GM21737 (cell line): ENCODE measurements around the gene BCL2.
A peak's percentile ranks its signal among the peaks of the same experiment; 100 is the strongest.

Experiments
- ATAC-seq: cut with Tn5 transposase; IDR thresholded peaks from one replicate; pipeline ENCODE4 v1.9.1; 2021; ENCODE audit warnings: mild to moderate bottlenecking, moderate library complexity; ENCODE audit not compliant: unreplicated experiment

The BCL2 gene

GRCh38 chr18:63329431-63330145 lies 10.0 kb upstream of the BCL2 start:
- ATAC-seq: no peak

- ATAC-seq: no peak
Measured at GRCh38 chr18:63326011-63326410, 6.4 kb upstream of the BCL2 start.

GRCh38 chr18:63325086-63325686 lies 5.6 kb upstream of the BCL2 start:
- ATAC-seq: no peak

DNA sequence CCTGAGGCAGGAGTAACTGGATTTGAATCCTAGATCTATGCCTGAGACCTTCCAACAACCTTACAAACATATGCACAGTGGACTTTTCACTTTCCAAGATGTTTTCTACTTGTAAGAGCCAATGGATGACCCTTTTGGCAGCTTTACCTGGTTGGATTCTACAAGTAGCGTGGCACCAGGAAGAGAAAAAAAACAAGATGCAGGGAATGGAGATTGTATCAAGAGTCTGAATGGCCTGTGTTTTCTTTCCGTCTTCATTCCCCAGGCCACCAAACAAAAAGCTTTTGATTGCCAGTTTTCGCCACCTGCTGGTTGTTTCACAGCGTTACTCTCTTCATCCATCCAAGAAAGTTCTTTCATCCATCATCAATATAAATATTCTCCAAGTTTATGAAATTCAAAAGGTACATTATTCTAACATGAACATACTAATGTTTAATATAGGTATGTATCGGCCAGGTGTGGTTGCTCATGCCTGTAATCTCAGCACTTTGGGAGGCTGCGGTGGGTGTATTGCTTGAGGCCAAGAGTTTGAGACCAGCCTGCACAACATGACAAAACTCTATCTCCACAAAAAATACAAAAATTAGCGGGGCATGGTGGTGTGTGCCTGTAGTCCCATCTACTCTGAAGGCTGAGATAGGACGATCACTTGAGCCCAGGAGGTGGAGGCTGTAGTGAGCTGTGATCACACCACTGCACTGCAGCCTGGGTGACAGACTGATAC lies 3.5 kb upstream of the BCL2 start:
- no peak for ATAC-seq

DNA sequence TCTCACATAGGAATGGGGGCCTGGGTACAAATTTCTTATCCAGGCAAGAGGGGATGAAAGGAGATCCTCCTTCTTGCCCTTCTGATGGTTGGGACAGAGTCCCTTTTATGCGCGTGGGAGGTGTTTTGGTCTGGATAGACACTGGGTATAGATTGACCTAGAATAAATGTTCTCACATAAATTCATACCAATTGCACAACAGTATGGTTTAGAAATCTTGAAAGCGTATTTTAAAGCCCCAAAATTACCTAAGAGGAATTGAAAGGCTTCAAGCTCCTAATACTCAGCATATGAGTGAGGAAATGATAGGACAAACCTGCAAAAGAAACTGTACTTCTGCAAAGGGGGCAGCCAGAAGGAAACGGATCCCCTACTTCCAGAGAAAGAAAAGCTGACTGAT lies 2.6 kb upstream of the BCL2 start:
- no peak for ATAC-seq

GRCh38 chr18:63321291-63321690 lies 1.7 kb upstream of the BCL2 start:
- no peak for ATAC-seq

DNA sequence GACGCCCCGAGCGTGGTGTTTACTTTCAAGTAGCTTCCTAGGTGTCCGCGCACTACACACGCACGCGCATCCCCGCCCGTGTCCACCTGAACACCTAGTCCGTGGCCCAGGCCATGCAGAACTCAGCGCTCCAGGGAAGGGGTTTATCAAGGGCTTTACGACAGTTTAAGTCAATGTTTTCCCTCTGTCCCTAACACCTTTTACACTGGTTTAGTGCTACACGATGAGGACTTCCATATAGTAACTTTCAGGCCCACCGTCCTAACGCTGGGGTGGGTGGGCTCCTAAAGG lies 1.4 kb upstream of the BCL2 start:
- ATAC-seq: no peak

- peak; percentile 50 for ATAC-seq
Measured at GRCh38 chr18:63320123-63320974, 780 bp upstream of the BCL2 start.

DNA sequence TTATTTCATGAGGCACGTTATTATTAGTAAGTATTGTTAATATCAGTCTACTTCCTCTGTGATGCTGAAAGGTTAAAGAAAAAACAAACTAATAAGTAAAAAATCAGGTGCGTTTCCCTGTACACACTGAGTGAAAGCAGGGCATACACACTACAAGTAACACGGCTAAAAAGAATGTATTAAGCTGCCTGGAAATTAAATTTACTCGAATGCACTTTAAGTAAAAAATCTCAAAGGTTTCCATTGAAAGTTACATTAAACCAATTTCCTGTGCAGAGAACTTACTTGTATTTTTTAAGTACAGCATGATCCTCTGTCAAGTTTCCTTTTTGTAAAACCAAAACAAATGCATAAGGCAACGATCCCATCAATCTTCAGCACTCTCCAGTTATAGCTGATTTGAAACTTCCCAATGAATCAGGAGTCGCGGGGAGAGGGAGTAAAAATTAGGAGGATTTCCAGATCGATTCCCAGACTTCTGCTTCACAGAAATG lies 633 bp downstream of the BCL2 start:
- ATAC-seq: no peak

GRCh38 chr18:63317982-63318888 lies 1.3 kb downstream of the BCL2 start:
- peak; percentile 44 for ATAC-seq

DNA sequence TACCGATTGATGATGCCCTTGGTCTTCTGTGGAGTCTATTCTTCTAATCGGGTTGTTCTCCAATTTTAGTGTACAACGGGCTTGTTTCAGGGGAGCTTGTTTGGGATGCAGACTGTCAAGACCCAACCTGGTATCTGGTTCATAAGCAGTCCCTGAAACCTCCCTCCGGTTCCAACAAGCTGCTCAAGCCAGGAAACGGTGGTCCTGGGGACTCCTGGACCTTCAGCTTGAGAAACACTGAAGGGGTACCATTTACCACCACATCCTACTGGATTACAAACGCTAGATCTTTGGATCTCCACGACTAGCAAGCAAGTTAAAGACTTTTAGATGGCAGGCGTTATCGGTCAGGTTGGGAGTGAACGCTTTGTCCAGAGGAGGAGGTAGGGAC lies 2.0 kb downstream of the BCL2 start:
- ATAC-seq: no peak

DNA sequence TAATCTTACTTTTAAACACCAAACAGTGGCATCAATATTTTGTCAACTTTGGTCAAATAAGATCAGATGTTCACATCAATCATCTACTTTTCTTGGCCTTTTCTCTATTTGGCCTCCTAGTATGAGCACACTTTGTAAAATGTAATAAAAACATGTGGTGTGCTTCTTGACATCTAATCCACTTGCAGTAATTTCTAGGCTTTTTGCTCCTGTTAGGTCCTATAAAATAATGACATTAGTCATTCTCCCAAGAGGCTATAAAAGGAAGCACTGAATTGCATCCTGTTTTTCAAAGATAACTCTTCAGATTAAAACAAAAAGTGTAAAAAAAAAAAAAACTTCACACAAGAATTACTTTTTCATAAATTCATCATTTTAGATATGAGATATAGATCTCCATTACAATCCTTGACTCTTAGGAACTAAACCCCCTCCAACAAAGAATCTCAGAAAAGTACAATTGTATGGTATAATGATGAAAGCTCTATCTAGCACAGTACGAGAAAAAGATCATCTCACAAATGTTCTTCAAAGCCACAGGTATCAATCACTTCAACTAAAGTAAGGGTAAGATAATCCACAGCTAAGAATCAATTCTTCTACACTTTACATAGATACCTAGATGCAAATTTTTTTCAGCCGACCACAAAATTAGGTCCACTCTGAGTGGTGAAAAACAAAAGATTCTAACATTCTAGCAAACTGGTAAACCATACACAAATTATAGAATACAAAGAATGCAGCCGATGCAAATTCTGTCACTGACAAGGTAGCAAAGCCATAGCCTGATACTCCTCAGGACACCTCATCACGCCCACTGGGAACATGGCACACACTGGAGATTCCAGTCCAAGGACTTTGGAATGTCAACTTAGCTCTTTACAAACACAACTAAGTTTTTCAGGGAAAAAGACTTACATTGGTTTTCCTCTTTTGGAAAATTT lies 2.7 kb downstream of the BCL2 start:
- ATAC-seq: no peak

DNA sequence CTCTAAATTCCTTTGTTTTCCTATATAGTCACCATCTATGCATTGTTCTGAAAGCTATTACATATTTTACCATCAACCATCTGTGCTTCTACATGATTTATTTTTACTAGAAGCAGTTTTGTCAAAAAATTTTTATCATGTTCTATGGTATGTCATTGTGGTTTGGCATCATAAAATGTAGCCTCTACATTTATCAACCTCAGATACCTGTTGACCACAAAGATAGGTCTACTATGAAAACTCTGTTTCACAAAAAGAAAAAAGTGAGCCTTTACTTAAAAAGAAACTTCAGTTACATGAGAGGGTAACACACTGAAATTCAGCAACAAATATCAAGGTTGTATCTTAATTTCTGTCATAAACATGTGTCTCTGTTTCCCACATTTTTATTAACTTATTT lies 3.7 kb downstream of the BCL2 start:
- no peak for ATAC-seq

GRCh38 chr18:63315131-63315662 lies 4.4 kb downstream of the BCL2 start:
- ATAC-seq: no peak

DNA sequence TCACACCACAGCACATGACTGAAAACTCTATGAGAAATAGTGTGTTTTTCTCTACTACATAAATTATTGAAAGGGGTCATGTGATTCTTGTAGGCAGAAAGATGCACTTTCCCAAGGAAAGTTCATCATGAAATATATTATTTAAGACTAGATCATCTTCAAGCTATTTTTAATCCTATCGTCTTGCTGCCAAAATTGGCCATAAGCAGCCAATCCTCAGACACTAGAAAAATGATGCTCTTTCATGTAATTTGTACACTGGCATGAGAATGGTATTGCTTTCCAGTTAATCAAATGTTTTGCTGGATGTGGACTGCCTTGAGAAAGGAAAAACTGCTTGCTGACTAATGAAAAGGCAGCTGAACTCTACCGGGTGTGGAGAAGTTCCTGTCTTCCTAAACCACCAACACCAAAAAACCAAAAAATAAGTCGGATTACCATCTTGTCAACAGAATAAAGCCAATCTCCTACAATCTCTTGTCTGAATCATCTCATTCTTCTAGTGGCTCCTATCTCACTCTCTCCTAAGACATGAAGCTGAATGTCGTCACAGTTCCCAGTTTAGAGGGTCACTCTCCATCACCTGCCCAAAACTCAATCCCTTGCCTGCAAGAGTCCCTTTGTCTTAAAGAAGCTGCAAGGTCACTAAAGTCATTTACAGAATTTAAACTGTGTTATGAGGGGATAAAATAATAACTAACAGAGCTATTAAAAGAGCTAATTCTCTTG lies 5.3 kb downstream of the BCL2 start:
- no peak for ATAC-seq

DNA sequence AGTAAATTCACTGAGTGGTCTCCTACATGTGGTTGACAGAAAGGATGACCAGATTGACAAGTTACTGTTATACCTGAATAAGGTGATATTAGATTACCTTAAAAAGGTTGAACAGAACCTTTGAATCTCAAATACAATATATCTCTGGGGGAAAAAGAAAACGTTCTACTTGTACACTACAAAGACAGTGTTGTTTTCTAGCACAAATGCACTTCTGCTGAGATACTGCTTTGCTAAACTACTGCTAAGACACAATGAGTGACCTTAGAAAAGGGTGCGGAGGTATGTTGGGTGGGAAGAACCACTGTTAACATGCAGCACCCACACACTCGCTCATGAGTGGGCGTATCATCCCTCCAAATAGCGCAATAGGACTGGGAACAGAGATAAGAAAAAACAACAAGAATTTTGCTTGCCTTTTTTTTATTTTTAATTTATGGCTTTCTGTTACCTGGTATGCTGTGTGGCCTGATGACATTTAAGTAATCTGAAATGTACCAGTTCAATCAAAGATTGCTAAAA lies 6.1 kb downstream of the BCL2 start:
- ATAC-seq: no peak

- peak; percentile 32 for ATAC-seq
Measured at GRCh38 chr18:63312737-63313395, 6.7 kb downstream of the BCL2 start.

- ATAC-seq: peak; percentile 2
Measured at GRCh38 chr18:63312019-63312409, 7.6 kb downstream of the BCL2 start.
